ENCODE measurements around the gene TXNIP. TPM values are rescaled to one million over a fixed set of nuclear protein-coding genes. Genes with fewer than 3 reads are reported as not detected.

TXNIP gene
- total RNA-seq, 1 experiment from 2014 or later: 24.6 TPM

- Histone ChIP-seq H3K4me3 (ENCODE audit: insufficient read depth, low read depth, low read length) (no peak overlapping the region), H3K27me3 (ENCODE audit: control insufficient read depth, insufficient read depth, low read length) (no peaks in the 10 kb centered on the region), H3K36me3 (replicated peaks; ENCODE audit: control insufficient read depth, insufficient read depth, low read length) (no peaks in the 10 kb centered on the region)
- no peak for DNase-seq
These were observed 23.8 kb downstream of the TXNIP start for GRCh38 chr1:145972580-145972979.

DNA sequence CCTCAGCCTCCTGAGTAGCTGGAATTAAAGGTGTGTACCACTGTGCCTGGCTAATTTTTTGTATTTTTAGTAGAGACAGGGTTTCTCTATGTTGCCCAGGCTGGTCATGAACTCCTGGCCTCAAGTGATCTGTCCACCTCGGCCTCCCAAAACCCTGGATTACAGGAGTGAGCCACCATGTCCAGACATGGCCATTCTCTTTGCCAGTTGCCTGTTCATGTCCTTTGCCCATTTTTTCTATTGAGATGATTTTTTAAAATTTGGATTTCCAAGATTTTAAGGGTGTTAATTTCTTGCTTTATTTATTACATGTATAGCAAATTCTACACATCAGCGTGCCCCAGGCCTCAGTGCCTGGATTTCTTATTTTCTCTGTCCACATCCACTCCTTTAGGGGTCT is 29.1 kb downstream of the TXNIP start:
- H3K4me3 ChIP-seq (ENCODE audit: insufficient read depth, low read depth, low read length): no peak overlapping the region
- no peak for DNase-seq
- H3K27me3 ChIP-seq (ENCODE audit: control insufficient read depth, insufficient read depth, low read length): peaks cover 20% of the 10 kb centered on the region
- no peaks in the 10 kb centered on the region for H3K36me3 ChIP-seq (replicated peaks; ENCODE audit: control insufficient read depth, insufficient read depth, low read length)

DNA sequence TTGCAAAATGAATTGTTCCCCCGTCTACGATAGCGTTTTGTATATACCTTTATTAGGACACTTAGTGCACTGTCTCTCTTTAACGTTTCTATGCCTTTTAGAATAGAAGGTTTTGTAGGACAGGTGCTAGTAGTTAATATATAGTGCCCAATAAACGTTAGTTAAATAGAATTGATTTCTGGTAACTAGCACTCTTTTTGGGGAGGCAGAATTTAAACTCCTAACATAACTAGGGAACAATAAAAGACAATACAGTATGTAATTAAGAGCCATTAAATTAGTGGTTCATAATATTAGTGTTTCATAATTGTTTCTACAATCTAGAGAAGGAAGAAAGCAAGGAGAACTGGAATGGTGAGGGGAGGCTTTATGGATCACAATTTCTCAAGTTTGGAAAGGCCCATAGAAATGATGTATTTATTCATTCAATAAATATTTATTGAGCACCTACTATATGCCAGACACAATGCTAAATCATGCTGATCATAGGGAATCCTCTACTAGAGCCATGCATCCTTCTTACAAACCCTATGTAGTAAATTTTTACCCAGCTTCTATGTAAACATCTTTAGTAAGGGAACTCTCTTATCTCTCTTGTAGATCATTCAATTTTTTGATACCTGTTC is 31.1 kb downstream of the TXNIP start:
- DNase-seq: no peak
- H3K27me3 ChIP-seq (ENCODE audit: control insufficient read depth, insufficient read depth, low read length): peaks cover 39% of the 10 kb centered on the region
- no peaks in the 10 kb centered on the region for H3K36me3 ChIP-seq (replicated peaks; ENCODE audit: control insufficient read depth, insufficient read depth, low read length)
- H3K4me3 ChIP-seq (ENCODE audit: insufficient read depth, low read depth, low read length): peak overlapping the region; percentile 71

GRCh38 chr1:145964328-145965118 is 31.9 kb downstream of the TXNIP start, which contains the start of the genes ANKRD34A and POLR3GL:
ANKRD34A (minus strand) TSS chr1:145964575; CDS start chr1:145961759, 2,816 bp downstream.
POLR3GL (plus strand) TSS chr1:145964690; CDS start chr1:145974866, 10,176 bp downstream.
- H3K4me3 ChIP-seq (ENCODE audit: insufficient read depth, low read depth, low read length): peak within 1 kb of the TSS; percentile 71
- peaks cover 47% of the 10 kb centered on the region for H3K27me3 ChIP-seq (ENCODE audit: control insufficient read depth, insufficient read depth, low read length)
- H3K36me3 ChIP-seq (replicated peaks; ENCODE audit: control insufficient read depth, insufficient read depth, low read length): no peaks in the 10 kb centered on the region
- peak; percentile 89 for DNase-seq

DNA sequence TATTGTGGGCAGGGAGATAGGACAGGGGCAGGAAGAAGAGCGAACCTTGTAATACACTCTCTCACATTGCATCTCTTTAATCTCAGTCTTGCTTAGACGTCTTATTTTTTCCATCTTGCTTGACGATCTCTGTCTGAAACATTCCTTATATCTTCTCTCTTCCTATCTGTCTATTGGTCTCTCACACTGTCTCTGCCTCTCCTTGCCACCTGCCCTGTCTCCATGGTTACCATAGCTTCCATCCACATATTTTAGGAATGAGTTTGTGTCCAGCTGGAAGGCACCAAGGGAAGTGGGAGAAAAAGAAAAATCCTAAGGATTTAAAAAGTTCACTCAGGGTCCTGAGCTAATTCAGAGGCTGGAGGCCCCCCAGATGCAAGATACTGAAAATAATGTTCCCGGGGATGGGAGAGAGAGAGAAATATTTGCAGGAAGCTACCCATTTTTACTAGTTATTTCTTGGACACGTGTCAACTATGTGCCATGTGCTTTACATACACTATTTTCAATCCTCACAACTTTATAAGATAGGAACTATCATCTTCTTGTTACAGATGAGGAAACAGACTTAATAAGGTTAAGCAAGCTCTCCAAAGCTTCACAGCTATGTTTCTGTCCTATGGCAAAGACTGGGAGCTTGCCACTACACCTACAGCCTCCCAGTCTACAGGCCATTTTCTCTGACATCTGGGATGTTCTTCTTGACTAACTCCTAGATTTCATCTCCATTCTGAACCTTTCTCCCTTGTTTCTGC is 32.9 kb downstream of the TXNIP start:
- Histone ChIP-seq H3K4me3 (ENCODE audit: insufficient read depth, low read depth, low read length) (peak overlapping the region; percentile 71; the same call in 1 of the 2 replicates), H3K36me3 (replicated peaks; ENCODE audit: control insufficient read depth, insufficient read depth, low read length) (no peaks in the 10 kb centered on the region), H3K27me3 (ENCODE audit: control insufficient read depth, insufficient read depth, low read length) (peaks cover 57% of the 10 kb centered on the region)
- DNase-seq: no peak

GRCh38 chr1:145962157-145963102 is 33.9 kb downstream of the TXNIP start:
- H3K4me3 ChIP-seq (ENCODE audit: insufficient read depth, low read depth, low read length): peak overlapping the region; percentile 87
- DNase-seq: peak; percentile 73
- H3K36me3 ChIP-seq (replicated peaks; ENCODE audit: control insufficient read depth, insufficient read depth, low read length): no peaks in the 10 kb centered on the region
- H3K27me3 ChIP-seq (ENCODE audit: control insufficient read depth, insufficient read depth, low read length): peaks cover 61% of the 10 kb centered on the region

GRCh38 chr1:145961425-145962156 is 34.8 kb downstream of the TXNIP start:
- Histone ChIP-seq H3K36me3 (replicated peaks; ENCODE audit: control insufficient read depth, insufficient read depth, low read length) (no peaks in the 10 kb centered on the region), H3K4me3 (ENCODE audit: insufficient read depth, low read depth, low read length) (peak overlapping the region; percentile 87), H3K27me3 (ENCODE audit: control insufficient read depth, insufficient read depth, low read length) (peaks cover 65% of the 10 kb centered on the region)
- DNase-seq: peak; percentile 79

DNA sequence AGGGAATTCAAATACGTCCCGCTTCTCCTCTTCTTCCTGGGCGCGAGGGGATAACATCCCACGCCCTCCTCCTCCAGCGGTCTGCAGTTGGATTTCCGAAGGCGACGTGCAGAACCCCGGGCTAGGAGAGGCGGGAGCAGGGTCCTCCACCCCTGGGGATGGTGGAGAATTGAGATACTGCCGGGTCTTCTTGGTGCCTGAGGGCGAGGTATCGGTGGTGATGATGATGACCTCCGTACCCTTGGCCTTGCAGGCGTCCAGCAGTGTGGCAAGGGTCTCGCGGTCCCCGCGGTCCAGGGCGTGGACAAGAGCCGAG is 35.3 kb downstream of the TXNIP start:
- no peaks in the 10 kb centered on the region for H3K36me3 ChIP-seq (replicated peaks; ENCODE audit: control insufficient read depth, insufficient read depth, low read length)
- H3K27me3 ChIP-seq (ENCODE audit: control insufficient read depth, insufficient read depth, low read length): peaks cover 65% of the 10 kb centered on the region
- DNase-seq: peak; percentile 67
- peak overlapping the region; percentile 87 for H3K4me3 ChIP-seq (ENCODE audit: insufficient read depth, low read depth, low read length)

DNA sequence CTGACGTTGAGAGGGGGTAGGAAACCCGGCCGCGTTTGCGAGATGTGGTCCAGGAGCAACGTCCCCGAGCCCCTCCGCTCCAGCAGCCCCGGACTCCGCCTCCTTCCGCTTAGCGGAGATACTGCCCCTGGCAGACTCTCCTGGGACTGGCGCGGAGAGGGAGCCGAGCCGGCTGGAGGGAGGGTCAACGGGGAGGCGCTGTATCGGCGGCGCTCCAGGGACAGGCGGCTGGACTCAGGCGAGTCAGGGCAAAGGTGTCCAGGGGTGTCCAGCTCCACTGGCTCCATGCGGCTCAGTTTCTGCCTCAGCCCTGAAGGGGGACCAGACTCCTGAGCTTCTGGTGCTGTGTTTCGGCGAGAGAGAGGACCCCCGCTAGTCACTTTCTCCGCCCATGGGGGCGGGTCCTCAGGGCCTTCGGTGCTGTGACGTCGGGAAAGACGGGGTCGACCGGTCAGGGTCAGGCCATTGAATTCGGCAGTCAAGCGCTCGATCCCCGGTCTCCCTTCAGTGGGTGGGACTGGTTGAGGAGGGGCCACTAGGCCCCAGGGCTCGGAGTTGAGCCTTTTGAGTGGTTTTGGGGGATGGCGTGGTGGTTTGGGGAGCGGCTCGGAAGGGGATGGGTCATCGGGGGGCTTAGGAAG is 35.8 kb downstream of the TXNIP start:
- peak; percentile 94 for DNase-seq
- Histone ChIP-seq H3K4me3 (ENCODE audit: insufficient read depth, low read depth, low read length) (peak overlapping the region; percentile 87), H3K27me3 (ENCODE audit: control insufficient read depth, insufficient read depth, low read length) (peaks cover 67% of the 10 kb centered on the region)

GRCh38 chr1:145959957-145960467 is 36.4 kb downstream of the TXNIP start:
- Histone ChIP-seq H3K27me3 (ENCODE audit: control insufficient read depth, insufficient read depth, low read length) (peaks cover 68% of the 10 kb centered on the region), H3K36me3 (replicated peaks; ENCODE audit: control insufficient read depth, insufficient read depth, low read length) (no peaks in the 10 kb centered on the region), H3K4me3 (ENCODE audit: insufficient read depth, low read depth, low read length) (peak overlapping the region; percentile 87)
- DNase-seq: no peak

More for the DNA sequence above, 35.8 kb downstream of the TXNIP start:
- H3K36me3 ChIP-seq (replicated peaks; ENCODE audit: control insufficient read depth, insufficient read depth, low read length): no peaks in the 10 kb centered on the region

DNA sequence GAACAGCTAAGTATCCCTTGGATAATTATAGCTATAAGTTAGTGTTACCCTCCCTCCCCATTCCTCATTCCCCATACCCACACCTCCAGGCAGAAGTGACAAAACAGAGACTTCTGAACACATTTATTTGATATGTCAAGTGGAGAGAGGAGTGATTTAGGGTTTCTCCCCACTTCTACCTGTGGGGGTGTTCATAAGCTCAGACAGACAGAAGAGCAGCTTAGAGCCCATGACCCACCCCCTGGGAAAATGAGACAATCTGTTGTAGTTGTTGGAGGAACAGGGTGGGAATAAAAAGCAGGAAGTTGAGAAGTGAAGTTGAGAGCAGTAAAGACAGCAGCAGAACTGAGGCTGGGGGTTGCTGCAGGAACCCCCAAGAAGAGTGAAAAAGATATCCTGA is 37.0 kb downstream of the TXNIP start:
- H3K27me3 ChIP-seq (ENCODE audit: control insufficient read depth, insufficient read depth, low read length): peaks cover 68% of the 10 kb centered on the region

DNA sequence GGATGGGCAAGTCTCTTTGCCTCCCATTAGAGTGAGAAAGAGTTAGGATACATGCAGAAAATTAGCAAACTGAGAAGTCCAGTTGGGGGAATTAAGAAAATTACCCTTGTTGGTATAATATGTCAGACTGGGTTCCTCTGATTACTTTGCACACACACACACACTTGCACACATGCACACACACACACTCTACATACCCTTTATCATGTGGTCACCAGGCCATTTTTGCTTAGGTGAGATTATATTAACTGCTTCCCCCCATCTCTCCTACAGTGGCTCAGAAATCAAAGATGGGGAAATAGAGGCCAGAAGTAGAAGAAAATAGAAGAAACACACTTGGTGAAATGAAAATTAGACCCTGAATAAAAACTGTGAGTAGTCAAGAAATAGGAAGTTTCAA is 37.6 kb downstream of the TXNIP start:
- no peak overlapping the region for H3K4me3 ChIP-seq (ENCODE audit: insufficient read depth, low read depth, low read length)
- H3K36me3 ChIP-seq (replicated peaks; ENCODE audit: control insufficient read depth, insufficient read depth, low read length): no peaks in the 10 kb centered on the region
- H3K27me3 ChIP-seq (ENCODE audit: control insufficient read depth, insufficient read depth, low read length): peaks cover 62% of the 10 kb centered on the region
- DNase-seq: no peak

More for the DNA sequence above, 37.0 kb downstream of the TXNIP start:
- no peak for DNase-seq
- Histone ChIP-seq H3K4me3 (ENCODE audit: insufficient read depth, low read depth, low read length) (no peak overlapping the region), H3K36me3 (replicated peaks; ENCODE audit: control insufficient read depth, insufficient read depth, low read length) (no peaks in the 10 kb centered on the region)
